ENCODE results near the gene PGS1. TPM values are rescaled to one million over a fixed set of nuclear protein-coding genes. Genes with fewer than 3 reads are reported as not detected.

The PGS1 gene
- total RNA-seq, 1 donor: 40.2 TPM

GRCh38 chr17:78359997-78360370 is 18.5 kb upstream of the PGS1 start, which contains the start of gene SOCS3:
Gene SOCS3, minus strand, starts transcription at chr17:78360077. Its CDS starts 982 bp downstream, at chr17:78359095.
- H3K4me3 ChIP-seq (ENCODE audit: low read depth, low read length): peak within 1 kb of the TSS; percentile 89
- no peak for TF ChIP-seq CTCF (IDR thresholded peaks at IDR 0.05; ENCODE audit: insufficient read depth, low read length)
- peak; percentile 96 for DNase-seq (ENCODE audit: low read depth)

GRCh38 chr17:78360371-78361224 is 17.9 kb upstream of the PGS1 start:
- DNase-seq (ENCODE audit: low read depth): peak; percentile 82
- peak; percentile 92 for TF ChIP-seq CTCF (IDR thresholded peaks at IDR 0.05; ENCODE audit: insufficient read depth, low read length)
- H3K4me3 ChIP-seq (ENCODE audit: low read depth, low read length): peak overlapping the region; percentile 61

GRCh38 chr17:78361225-78361701 is 17.2 kb upstream of the PGS1 start:
- no peak for DNase-seq (ENCODE audit: low read depth)
- no peak for TF ChIP-seq CTCF (IDR thresholded peaks at IDR 0.05; ENCODE audit: insufficient read depth, low read length)
- no peak overlapping the region for H3K4me3 ChIP-seq (ENCODE audit: low read depth, low read length)

- TF ChIP-seq CTCF (IDR thresholded peaks at IDR 0.05; ENCODE audit: insufficient read depth, low read length): no peak
- H3K4me3 ChIP-seq (ENCODE audit: low read depth, low read length): no peak overlapping the region
- no peak for DNase-seq (ENCODE audit: low read depth)
Measured at GRCh38 chr17:78362232-78362631, 16.2 kb upstream of the PGS1 start.

GRCh38 chr17:78362671-78363070 is 15.8 kb upstream of the PGS1 start:
- TF ChIP-seq CTCF (IDR thresholded peaks at IDR 0.05; ENCODE audit: insufficient read depth, low read length): no peak
- DNase-seq (ENCODE audit: low read depth): no peak
- no peak overlapping the region for H3K4me3 ChIP-seq (ENCODE audit: low read depth, low read length)

GRCh38 chr17:78364436-78365281 is 13.8 kb upstream of the PGS1 start:
- DNase-seq (ENCODE audit: low read depth): no peak
- TF ChIP-seq CTCF (IDR thresholded peaks at IDR 0.05; ENCODE audit: insufficient read depth, low read length): no peak
- H3K4me3 ChIP-seq (ENCODE audit: low read depth, low read length): no peak overlapping the region

Measured in fibroblast of the aortic adventitia (primary cell).